ENCODE data around the gene SPEM1. TPM values are rescaled to one million over a fixed set of nuclear protein-coding genes. Genes with fewer than 3 reads are reported as not detected.

Gene SPEM1
- polyA plus RNA-seq, 1 donor (not counting 4 experiments of a cell fraction or from before 2014, with no cell fraction given), result not detected

- TF ChIP-seq EZH2 (IDR thresholded peaks at IDR 0.05; ENCODE audit: low read length) (no peak), CTCF (optimal IDR thresholded peaks at IDR 0.05 in 1 of 3, IDR thresholded peaks at IDR 0.05 in 1 of 3, conservative IDR thresholded peaks at IDR 0.05 in 1 of 3; ENCODE audit: extremely low read depth in 1 of 3, insufficient read depth in 2 of 3, low read length in 3 of 3) (no peak)
- no peak overlapping the region for H3K4me3 ChIP-seq (ENCODE audit: control insufficient read depth in 2 of 3, extremely low read depth in 1 of 3, insufficient read depth in 2 of 3, low read depth in 1 of 3, low read length in 3 of 3)
- H3K27me3 ChIP-seq (ENCODE audit: control insufficient read depth, extremely low read depth, insufficient read depth, low read length), result no peaks in the 10 kb centered on the region
- H3K9me1 ChIP-seq (ENCODE audit: control insufficient read depth, extremely low read depth, insufficient read depth, low read length), result no peaks in the 10 kb centered on the region
- peaks cover 25% of the 10 kb centered on the region for H3K79me2 ChIP-seq (ENCODE audit: control insufficient read depth, insufficient read depth, low read length)
- no peak overlapping the region for H3K4me2 ChIP-seq (ENCODE audit: control insufficient read depth, extremely low read depth, insufficient read depth, low read depth, low read length)
- no peak overlapping the region for H3K27ac ChIP-seq (ENCODE audit: control insufficient read depth, insufficient read depth, low read length)
- dilution Hi-C loops (cut with MboI; ENCODE audit: extremely low pct_ligation_motif_present, low sequenced_read_pairs), result no loop called here
- peaks cover 3% of the 10 kb centered on the region for H4K20me1 ChIP-seq (ENCODE audit: control insufficient read depth, extremely low read depth, insufficient read depth, low read length)
- H3K9me3 ChIP-seq (ENCODE audit: control insufficient read depth, low read depth, low read length), result no peaks in the 10 kb centered on the region
- H3K4me1 ChIP-seq (ENCODE audit: control insufficient read depth, extremely low read depth, insufficient read depth, low read length), result peaks cover 7% of the 10 kb centered on the region
- no peak overlapping the region for H3K9ac ChIP-seq (ENCODE audit: control insufficient read depth, extremely low read depth, insufficient read depth, low read length)
- no peak for DNase-seq (ENCODE audit: low read depth, low spot score)
- peaks cover 44 to 49% of the 10 kb centered on the region in 2 experiments for H3K36me3 ChIP-seq (ENCODE audit: control insufficient read depth in 2 of 2, extremely low read depth in 1 of 2, insufficient read depth in 2 of 2, low read length in 2 of 2)
- no peak for FAIRE-seq
- no peak overlapping the region for H2AFZ ChIP-seq (ENCODE audit: control insufficient read depth, low read length)
These were observed 31.3 kb upstream of the SPEM1 start for GRCh38 chr17:7388856-7389255.

GRCh38 chr17:7389924-7390910, 29.9 kb upstream of the SPEM1 start:
- TF ChIP-seq CTCF (optimal IDR thresholded peaks at IDR 0.05 in 1 of 3, IDR thresholded peaks at IDR 0.05 in 1 of 3, conservative IDR thresholded peaks at IDR 0.05 in 1 of 3; ENCODE audit: extremely low read depth in 1 of 3, insufficient read depth in 2 of 3, low read length in 3 of 3) (no peak), EZH2 (IDR thresholded peaks at IDR 0.05; ENCODE audit: low read length) (no peak)
- no peak overlapping the region for H3K4me2 ChIP-seq (ENCODE audit: control insufficient read depth, extremely low read depth, insufficient read depth, low read depth, low read length)
- no peak overlapping the region for H2AFZ ChIP-seq (ENCODE audit: control insufficient read depth, low read length)
- H3K27ac ChIP-seq (ENCODE audit: control insufficient read depth, insufficient read depth, low read length), result no peak overlapping the region
- H3K27me3 ChIP-seq (ENCODE audit: control insufficient read depth, extremely low read depth, insufficient read depth, low read length), result no peaks in the 10 kb centered on the region
- dilution Hi-C loops (cut with MboI; ENCODE audit: extremely low pct_ligation_motif_present, low sequenced_read_pairs), result no loop called here
- H3K36me3 ChIP-seq (ENCODE audit: control insufficient read depth in 2 of 2, extremely low read depth in 1 of 2, insufficient read depth in 2 of 2, low read length in 2 of 2), result peaks cover 42 to 49% of the 10 kb centered on the region in 2 experiments
- H3K4me1 ChIP-seq (ENCODE audit: control insufficient read depth, extremely low read depth, insufficient read depth, low read length), result peaks cover 11% of the 10 kb centered on the region
- H3K9me3 ChIP-seq (ENCODE audit: control insufficient read depth, low read depth, low read length), result no peaks in the 10 kb centered on the region
- no peak overlapping the region for H3K4me3 ChIP-seq (ENCODE audit: control insufficient read depth in 2 of 3, extremely low read depth in 1 of 3, insufficient read depth in 2 of 3, low read depth in 1 of 3, low read length in 3 of 3)
- no peaks in the 10 kb centered on the region for H3K9me1 ChIP-seq (ENCODE audit: control insufficient read depth, extremely low read depth, insufficient read depth, low read length)
- peaks cover 3% of the 10 kb centered on the region for H4K20me1 ChIP-seq (ENCODE audit: control insufficient read depth, extremely low read depth, insufficient read depth, low read length)
- FAIRE-seq (no peak), DNase-seq (ENCODE audit: low read depth, low spot score) (no peak)
- H3K79me2 ChIP-seq (ENCODE audit: control insufficient read depth, insufficient read depth, low read length), result peaks cover 27% of the 10 kb centered on the region
- H3K9ac ChIP-seq (ENCODE audit: control insufficient read depth, extremely low read depth, insufficient read depth, low read length), result no peak overlapping the region

Measured in keratinocyte (primary cell).